ENCODE results near the gene SCARF2.
"Not testable (repeated sequence)": the region's sequence is repeated elsewhere in the genome, so short reads cannot be mapped to it uniquely, and the experiment has no call there.

The SCARF2 gene

GRCh38 chr22:20463324-20464095 lies 25.9 kb upstream of the SCARF2 start:
- DNase-seq (ENCODE audit: low read depth) = peak; percentile 22

DNA sequence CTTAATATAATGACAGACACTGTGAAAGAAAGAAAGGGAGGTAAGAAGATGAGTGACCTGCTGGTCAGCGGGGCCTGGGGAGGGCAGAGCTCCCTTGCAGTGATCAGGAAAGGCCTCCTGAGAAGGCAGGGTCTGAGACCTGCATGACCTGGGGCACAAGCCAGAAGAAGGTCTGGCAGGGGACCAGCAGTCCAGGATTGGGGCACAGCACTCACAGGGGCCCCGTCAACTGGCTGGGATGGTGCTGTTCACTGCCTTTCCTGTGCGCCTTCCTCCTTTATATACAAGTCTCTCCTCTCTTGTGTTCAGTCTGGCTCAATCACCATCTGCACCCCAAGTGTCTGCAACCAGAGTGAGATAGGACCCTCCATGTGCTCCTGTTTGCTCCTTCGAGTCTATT lies 22.2 kb upstream of the SCARF2 start:
- DNase-seq (ENCODE audit: low read depth) = no peak

DNA sequence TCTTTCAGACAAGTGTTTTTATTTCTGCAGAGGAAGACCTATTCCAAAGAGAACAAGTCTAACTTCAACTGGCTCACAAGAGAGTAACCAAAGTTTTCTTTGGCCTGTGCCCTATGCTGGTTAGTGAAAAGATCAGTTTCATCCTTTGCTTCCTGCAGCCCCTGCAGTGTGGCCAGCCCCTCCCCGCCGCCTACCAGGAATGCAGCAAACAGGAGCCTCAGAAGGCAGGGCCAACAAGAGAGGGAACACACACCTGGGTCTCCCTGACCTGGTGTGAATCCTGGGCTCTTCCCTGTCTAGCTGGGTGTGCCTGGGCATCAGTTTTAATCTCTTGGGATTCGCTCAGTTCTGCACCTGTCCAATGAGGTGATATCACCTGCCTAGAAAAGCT lies 21.5 kb upstream of the SCARF2 start:
- no peak for DNase-seq (ENCODE audit: low read depth)

- DNase-seq (ENCODE audit: low read depth) = no peak
Measured at GRCh38 chr22:20458530-20459151, 21.0 kb upstream of the SCARF2 start.

DNA sequence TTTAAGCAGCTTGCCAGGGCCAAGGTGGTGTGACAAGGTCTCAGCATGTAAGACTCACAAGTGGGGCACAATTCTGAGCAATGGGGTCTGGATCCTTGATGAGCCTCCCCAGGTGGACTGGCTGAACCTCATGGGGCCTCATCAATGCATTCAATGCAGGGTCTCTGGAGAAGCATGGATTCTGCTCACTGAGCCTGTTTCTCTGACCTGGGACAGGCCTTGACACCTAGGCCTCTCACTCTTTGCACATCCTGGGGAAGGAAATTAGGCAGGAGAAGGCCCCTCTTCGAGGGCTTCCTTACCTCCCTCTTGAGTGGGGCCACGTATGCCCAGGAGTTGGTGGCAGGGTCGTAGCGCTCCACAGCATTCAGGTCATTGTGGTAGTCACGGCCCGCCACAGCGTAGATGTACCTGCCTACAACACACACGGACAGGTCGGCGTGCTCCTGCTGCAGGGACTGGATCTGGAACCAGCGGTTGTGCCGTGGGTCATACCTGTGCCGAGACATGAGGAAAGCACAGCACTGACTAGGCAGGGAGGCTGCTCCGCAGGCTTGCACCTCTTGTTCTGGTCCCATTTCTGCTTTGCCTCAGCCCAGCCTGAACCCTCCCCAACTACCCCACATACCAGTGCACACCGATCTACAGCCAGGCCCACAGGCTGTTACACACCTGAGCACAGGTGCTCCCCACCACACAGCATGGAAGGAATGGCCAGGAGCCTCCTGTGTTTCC lies 20.0 kb upstream of the SCARF2 start:
- DNase-seq (ENCODE audit: low read depth) = no peak

GRCh38 chr22:20456722-20457076 lies 19.1 kb upstream of the SCARF2 start:
- DNase-seq (ENCODE audit: low read depth) = no peak

DNA sequence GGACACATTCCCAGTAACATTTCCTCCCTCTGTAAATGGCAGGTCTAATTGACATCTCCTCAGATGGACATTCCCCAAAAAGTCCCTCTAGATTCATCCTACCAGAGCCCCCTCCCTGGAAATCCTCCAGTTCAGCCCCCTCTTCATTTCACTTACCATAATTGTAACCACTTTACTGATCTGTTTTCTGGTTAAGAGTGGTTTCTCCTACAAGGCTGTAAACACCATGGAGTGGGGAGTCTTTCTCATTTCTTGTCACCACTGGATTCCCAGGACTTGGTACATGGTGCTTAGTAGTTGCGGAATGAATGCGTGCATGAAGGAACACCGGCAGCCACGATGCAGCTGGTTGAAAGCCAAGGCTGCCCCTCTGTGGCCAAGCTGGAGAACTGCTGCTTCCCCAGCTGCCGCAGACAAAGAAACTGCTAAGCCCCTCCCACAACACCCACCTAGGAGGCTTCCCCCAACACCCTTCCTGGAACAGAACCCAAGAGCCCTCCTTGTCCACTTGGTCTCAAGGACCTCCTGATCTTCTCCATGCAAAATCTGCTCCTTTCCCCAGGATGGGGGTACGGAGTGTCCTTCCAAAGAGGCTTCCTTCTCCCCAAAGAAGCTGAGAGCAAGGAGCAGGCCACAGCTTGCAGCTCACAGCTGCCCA lies 18.6 kb upstream of the SCARF2 start:
- peak; percentile 61 for DNase-seq (ENCODE audit: low read depth)

GRCh38 chr22:20455709-20456063 lies 18.1 kb upstream of the SCARF2 start:
- no peak for DNase-seq (ENCODE audit: low read depth)

DNA sequence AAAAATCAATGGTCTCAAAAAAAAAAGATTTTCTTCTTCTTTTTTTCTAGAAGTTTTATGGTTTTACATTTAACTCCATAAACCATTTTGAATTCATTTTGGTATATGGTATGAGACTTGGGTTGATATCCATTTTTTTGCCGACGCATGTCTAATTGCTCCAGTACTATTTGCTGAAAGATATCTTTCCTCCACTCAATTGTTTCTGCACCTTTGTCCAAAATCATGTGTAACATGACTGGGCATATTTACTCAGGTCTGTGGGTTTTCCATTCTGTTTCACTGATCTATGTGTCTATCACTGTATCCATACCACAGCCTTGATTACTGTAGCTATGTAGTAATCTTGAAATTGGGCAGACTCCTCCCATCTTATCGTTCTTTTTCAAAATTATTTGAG lies 15.6 kb upstream of the SCARF2 start:
- no peak for DNase-seq (ENCODE audit: low read depth)

DNA sequence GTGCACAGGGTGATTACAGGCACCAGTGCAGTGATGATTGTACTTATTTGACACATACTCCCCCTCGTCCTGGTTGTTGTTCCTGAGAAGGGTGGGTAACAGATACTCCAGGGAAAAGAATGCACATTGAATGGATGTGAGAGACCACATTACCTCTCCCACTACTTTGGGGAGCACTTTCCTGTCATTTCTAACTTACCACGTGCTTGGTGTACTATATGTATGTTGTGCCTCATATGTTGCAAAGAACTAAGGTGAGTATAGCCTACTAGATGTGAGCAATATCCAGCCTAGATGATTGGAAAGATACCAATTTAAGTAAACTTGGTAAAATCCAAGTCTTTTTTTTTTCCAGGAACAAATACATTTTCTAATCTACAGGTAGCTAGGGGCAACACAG lies 14.3 kb upstream of the SCARF2 start:
- DNase-seq (ENCODE audit: low read depth) = no peak

DNA sequence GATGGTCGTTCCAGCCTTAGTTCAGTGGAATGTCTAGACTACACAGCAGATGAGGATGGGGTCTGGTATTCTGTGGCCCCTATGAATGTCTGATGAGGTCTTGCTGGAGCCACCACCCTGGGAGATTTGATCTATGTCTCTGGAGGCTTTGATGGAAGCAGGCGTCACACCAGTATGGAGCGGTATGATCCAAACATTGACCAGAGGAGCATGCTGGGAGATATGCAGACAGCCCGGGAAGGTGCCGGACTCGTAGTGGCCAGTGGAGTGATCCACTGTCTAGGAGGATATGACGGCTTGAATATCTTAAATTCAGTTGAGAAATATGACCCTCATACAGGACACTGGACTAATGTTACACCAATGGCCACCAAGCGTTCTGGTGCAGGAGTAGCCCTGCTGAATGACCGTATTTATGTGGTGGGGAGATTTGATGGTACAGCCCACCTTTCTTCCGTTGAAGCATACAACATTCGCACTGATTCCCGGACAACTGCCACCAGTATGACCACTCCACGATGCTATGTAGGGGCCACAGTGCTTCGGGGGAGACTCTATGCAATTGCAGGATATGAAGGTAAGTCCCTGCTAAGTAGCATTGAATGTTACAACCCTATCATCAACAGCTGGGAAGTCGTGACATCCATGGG lies 13.6 kb upstream of the SCARF2 start:
- not testable (repeated sequence) for DNase-seq (ENCODE audit: low read depth)

GRCh38 chr22:20450551-20450906 lies 12.9 kb upstream of the SCARF2 start:
- no peak for DNase-seq (ENCODE audit: low read depth)

DNA sequence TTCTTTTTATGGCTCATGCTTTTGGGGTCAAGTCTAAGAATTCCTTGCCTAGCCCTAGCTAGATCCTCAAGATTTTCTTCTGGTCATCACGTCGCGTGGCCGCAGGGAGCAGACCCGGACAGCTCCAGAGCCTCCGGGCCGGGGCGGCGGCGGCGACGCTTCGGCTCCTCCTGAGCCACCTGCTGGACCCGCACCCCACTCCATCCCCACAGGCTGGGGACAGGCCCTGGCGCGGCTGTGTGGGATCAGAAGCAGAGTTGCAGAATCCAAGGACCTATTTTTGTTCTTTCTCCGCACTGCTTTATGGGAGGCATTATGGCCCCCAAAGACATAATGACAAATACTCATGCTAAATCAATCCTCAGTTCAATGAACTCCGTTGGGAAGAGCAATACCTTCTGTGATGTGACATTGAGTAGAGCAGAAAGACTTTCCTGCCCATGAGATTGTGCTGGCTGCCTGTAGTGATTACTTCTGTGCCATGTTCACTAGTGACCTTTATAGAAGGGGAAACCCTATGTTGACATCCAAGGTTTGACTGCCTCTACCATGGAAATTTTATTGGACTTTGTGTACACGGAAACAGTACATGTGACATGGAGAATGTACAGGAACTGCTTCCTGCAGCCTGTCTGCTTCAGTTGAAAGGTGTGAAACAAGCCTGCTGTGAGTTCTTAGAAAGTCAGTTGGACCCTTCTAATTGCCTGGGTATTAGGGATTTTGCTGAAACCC lies 12.4 kb upstream of the SCARF2 start:
- DNase-seq (ENCODE audit: low read depth) = no peak

- DNase-seq (ENCODE audit: low read depth) = no peak
Measured at GRCh38 chr22:20448630-20449029, 11.0 kb upstream of the SCARF2 start.

GRCh38 chr22:20446383-20446970 lies 8.9 kb upstream of the SCARF2 start:
- DNase-seq (ENCODE audit: low read depth) = no peak

GRCh38 chr22:20444325-20444724 lies 6.7 kb upstream of the SCARF2 start:
- no peak for DNase-seq (ENCODE audit: low read depth)

DNA sequence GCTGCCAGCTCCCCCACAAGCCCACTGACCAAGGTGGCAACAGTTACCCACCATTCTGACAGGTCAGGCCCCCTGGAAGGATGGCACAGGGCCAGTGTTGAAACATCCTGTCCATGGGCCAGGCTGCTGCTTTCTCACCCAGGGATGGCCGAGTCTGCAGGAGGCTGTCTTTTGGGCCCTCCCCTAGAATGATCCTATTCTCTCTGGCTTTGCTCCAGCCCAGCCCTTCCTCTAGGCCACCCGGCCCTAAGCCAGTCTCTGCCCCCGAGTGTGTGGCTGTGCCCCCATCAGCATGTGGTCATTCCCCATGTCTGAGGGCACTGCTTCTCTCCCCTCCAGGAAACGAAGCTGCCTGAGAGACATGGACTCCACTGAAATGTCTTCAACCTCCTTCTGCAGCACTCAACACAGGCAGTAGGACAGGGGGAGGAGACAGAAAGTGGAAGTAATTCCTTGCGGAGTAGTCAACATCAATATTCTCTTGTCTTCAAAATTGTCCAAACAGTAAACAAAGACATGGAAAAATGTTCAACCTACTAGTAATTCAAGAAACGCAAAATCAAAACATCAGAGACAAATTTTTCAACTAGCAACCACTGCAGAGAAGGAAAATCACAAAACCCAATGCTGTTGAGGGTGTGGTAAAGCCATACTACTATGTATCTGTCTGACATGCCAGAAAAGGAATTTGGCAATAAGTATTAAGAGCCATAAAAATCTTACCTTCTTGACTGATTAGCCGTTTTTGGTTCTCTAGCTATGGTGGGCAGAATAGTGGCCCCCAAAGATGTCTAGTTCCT lies 5.1 kb upstream of the SCARF2 start:
- DNase-seq (ENCODE audit: low read depth) = no peak

GRCh38 chr22:20441631-20442484 lies 4.2 kb upstream of the SCARF2 start:
- no peak for DNase-seq (ENCODE audit: low read depth)
